Esophagus squamous epithelium (tissue), 5 donors: ENCODE measurements around the gene SLC6A7. TPM values are rescaled to one million over a fixed set of nuclear protein-coding genes. Genes with fewer than 3 reads are reported as not detected.

Experiments used
- DNase-seq: peaks from one replicate; lab custom pipeline; 2025; lab: John Stamatoyannopoulos, UW
- H3K27ac ChIP-seq, 4 donors: fragments of 200-600 bp; sonication (generic); one replicate each; pipeline ENCODE4 v1.5.1; 2016 to 2019; ENCODE audit warnings: mild to moderate bottlenecking in 1 of 4
- H3K27me3 ChIP-seq, 4 donors: fragments of 200-600 bp; sonication (generic); 1 replicate in 3 of 4; 2 replicates in 1 of 4; pipeline versions ENCODE4 v1.5.1 to v1.6.0; 2017 to 2021; ENCODE audit warnings: antibody characterized with exemption in 1 of 4
- H3K36me3 ChIP-seq, 3 donors: fragments of 200-600 bp; sonication (generic); one replicate each; pipeline ENCODE4 v1.5.1; 2016 to 2019
- H3K4me1 ChIP-seq, 3 donors: fragments of 200-600 bp; sonication (generic); one replicate each; pipeline ENCODE4 v1.5.1; 2017 to 2019
- H3K4me3 ChIP-seq, 4 donors: fragments of 200-600 bp; sonication (generic); 1 replicate in 3 of 4; 2 replicates in 1 of 4; pipeline ENCODE4 v1.5.1; 2016 to 2019; ENCODE audit warnings: mild to moderate bottlenecking in 2 of 4, moderate library complexity in 1 of 4
- H3K9me3 ChIP-seq, 3 donors: fragments of 200-600 bp; sonication (generic); one replicate each; pipeline ENCODE4 v1.5.1; 2016 to 2019
- POLR2A ChIP-seq, 4 donors: fragments of 450-650 bp; IDR thresholded peaks; one replicate each; pipeline ENCODE4 v1.6.1; 2017; ENCODE audit warnings: antibody characterized with exemption in 4 of 4, mild to moderate bottlenecking in 4 of 4, moderate library complexity in 3 of 4
- WGBS, 2 donors: methylation state at CpG; one replicate each; pipeline ENCODE4 v1.1.5; 2018; 5-methylcytosine and 5-hydroxymethylcytosine counted together
- intact Hi-C: fragments of 100-400 bp; cut with DNase I; formaldehyde crosslinking; loops from one replicate; pipeline ENCODE4 v1.15.0; 2022
- total RNA-seq, 4 donors: library from RNA; depleted of rRNA; stranded (reverse); fragments of >200 nt; gene quantifications; one replicate each; pipeline ENCODE4 v1.1.0, GENCODE V29; 2016
- TF ChIP-seq, protein P1 (sequence below), 6 experiments: fragments of 450-650 bp in 4 of 6; fragments of 200-600 bp in 2 of 6; sonication (generic) in 2 of 6; IDR thresholded peaks; one replicate each; pipeline ENCODE4 v1.5.1; 2016 to 2019; ENCODE audit warnings: antibody characterized with exemption in 6 of 6, mild to moderate bottlenecking in 4 of 6, moderate library complexity in 4 of 6
- donor health status: DM: yes; HTN: yes; CAD: no.

Gene SLC6A7
- total RNA-seq, 4 donors from 2014 or later = not detected

DNA sequence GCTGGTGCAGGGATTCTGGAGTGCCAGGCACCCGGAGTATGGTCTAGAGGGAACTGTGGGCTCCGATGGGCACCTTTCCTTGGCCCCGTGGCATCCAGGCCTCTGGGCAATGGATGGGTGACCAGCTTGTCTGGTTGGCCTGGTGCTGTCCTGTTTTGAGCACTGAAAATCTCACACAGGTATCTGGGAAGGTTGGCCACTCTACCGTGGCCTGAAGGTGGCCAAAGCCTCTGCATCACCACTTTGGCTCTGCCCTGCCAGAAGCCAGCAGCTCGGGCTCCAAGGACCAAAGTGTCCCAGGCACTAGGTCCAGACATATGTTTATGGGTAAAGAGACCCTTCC lies 28.8 kb downstream of the SLC6A7 start:
- intact Hi-C loops = loop anchor here (5.0 kb wide), 1 partner anchor 56 kb away; no protein-coding TSS in a partner anchor

DNA sequence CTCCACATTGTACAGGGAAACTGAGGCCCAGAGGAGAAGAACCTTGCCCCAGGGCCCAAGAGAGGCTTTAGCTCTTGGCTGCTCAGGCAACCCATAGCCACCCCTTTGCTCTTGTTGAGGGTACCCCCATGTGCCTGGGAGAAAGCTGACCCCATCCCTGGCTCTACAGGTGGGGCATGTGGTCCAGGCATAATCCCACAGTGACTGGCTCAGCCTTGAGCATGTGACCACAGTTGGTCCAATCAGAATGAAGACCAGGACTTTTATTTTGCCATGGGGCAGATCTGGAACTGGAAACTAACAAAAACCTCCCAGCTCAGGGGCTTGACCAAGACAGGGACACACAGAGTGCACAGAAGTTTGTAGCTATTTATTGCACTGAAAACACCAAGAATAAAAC lies 29.3 kb downstream of the SLC6A7 start:
- Histone ChIP-seq H3K9me3 (no peaks in the 10 kb centered on the region), H3K36me3 (no peaks in the 10 kb centered on the region), H3K4me3 (no peak overlapping the region), H3K4me1 (peaks cover 0 to 10% (median 3%) of the 10 kb centered on the region in 3 donors), H3K27me3 (peaks cover 0 to 43% (median 0%) of the 10 kb centered on the region in 4 donors), H3K27ac (no peak overlapping the region)
- DNase-seq = no peak
- intact Hi-C loops = loop anchor here (5.0 kb wide), 1 partner anchor 57 kb away; no protein-coding TSS in a partner anchor
- TF ChIP-seq, protein P1, sequence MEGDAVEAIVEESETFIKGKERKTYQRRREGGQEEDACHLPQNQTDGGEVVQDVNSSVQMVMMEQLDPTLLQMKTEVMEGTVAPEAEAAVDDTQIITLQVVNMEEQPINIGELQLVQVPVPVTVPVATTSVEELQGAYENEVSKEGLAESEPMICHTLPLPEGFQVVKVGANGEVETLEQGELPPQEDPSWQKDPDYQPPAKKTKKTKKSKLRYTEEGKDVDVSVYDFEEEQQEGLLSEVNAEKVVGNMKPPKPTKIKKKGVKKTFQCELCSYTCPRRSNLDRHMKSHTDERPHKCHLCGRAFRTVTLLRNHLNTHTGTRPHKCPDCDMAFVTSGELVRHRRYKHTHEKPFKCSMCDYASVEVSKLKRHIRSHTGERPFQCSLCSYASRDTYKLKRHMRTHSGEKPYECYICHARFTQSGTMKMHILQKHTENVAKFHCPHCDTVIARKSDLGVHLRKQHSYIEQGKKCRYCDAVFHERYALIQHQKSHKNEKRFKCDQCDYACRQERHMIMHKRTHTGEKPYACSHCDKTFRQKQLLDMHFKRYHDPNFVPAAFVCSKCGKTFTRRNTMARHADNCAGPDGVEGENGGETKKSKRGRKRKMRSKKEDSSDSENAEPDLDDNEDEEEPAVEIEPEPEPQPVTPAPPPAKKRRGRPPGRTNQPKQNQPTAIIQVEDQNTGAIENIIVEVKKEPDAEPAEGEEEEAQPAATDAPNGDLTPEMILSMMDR (IDR thresholded peaks at IDR 0.05) = no peak
- no peak for TF ChIP-seq POLR2A (IDR thresholded peaks at IDR 0.05)

More for the DNA sequence above, 28.8 kb downstream of the SLC6A7 start:
- 0 to 70% methylated on average over 1 to 2 of the region's 5 CpGs for WGBS, 2 donors
- no peaks in the 10 kb centered on the region for H3K9me3 ChIP-seq
- no peaks in the 10 kb centered on the region for H3K36me3 ChIP-seq
- peaks cover 0 to 43% (median 0%) of the 10 kb centered on the region in 4 donors for H3K27me3 ChIP-seq
- no peak for DNase-seq
- no peak overlapping the region for H3K4me3 ChIP-seq
- H3K4me1 ChIP-seq = peaks cover 0 to 10% (median 3%) of the 10 kb centered on the region in 3 donors
- no peak for TF ChIP-seq POLR2A (IDR thresholded peaks at IDR 0.05)
- TF ChIP-seq, protein P1 (IDR thresholded peaks at IDR 0.05) = no peak
- no peak overlapping the region for H3K27ac ChIP-seq

DNA sequence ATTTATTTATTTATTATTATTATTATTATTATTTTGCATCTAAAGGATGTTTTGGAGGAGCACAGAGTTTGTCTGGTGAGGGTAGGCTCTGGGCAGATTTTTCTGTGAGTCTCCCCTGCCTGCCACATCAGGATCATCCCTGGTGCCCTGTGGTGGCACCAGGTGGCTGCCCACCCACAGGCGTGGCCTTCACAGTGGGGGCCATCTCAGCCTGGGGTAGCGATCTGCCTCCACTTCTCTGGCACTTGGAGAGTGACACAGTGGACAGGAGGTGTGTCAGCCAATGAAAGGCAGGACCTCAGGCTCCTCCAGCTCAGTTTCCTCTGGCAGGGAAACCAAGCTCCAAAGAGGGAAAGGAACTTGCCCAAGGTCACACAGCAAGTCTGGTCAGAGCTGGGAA lies 30.0 kb downstream of the SLC6A7 start:
- intact Hi-C loops = loop anchor here (5.0 kb wide), 1 partner anchor 58 kb away; no protein-coding TSS in a partner anchor
- no peak overlapping the region for H3K4me3 ChIP-seq
- 57% methylated on average over 1 of the region's 2 CpGs; no CpG with 5 or more reads in 1 of the 2 donors for WGBS, 2 donors
- H3K27me3 ChIP-seq = peaks cover 0 to 43% (median 0%) of the 10 kb centered on the region in 4 donors
- H3K9me3 ChIP-seq = no peaks in the 10 kb centered on the region
- H3K36me3 ChIP-seq = no peaks in the 10 kb centered on the region
- H3K27ac ChIP-seq = no peak overlapping the region
- DNase-seq = no peak
- TF ChIP-seq, protein P1 (IDR thresholded peaks at IDR 0.05) = no peak
- no peak for TF ChIP-seq POLR2A (IDR thresholded peaks at IDR 0.05)
- peaks cover 0 to 10% (median 3%) of the 10 kb centered on the region in 3 donors for H3K4me1 ChIP-seq

DNA sequence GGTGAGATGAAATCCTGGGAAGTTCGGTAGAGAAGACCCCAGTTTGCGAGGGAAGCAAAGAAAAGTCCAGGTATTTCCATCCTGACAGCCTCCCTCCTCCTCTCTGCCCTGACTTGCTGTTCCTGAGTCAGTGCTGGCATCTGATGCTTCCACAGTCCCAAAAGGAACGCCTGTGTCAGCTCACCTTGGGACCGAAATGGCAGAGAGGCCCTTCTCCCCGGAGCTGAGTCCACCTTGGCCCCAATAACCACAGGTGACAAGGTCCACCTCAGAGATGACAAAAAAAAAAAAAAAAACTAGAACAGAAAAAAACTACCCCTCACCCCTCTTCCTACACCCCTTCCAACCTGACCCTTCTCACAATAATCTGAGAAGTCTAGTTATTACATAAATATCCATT lies 31.6 kb downstream of the SLC6A7 start:
- Histone ChIP-seq H3K9me3 (no peaks in the 10 kb centered on the region), H3K27me3 (peaks cover 0 to 40% (median 0%) of the 10 kb centered on the region in 4 donors), H3K4me3 (no peak overlapping the region), H3K4me1 (peaks cover 0 to 10% (median 3%) of the 10 kb centered on the region in 3 donors), H3K36me3 (no peaks in the 10 kb centered on the region), H3K27ac (no peak overlapping the region)
- no peak for TF ChIP-seq POLR2A (IDR thresholded peaks at IDR 0.05)
- TF ChIP-seq, protein P1 (IDR thresholded peaks at IDR 0.05) = no peak
- DNase-seq = no peak
- whole genome bisulfite sequencing, 2 donors = 58 to 64% methylated on average over 5 of the region's 5 CpGs
- intact Hi-C loops = no loop called here

DNA sequence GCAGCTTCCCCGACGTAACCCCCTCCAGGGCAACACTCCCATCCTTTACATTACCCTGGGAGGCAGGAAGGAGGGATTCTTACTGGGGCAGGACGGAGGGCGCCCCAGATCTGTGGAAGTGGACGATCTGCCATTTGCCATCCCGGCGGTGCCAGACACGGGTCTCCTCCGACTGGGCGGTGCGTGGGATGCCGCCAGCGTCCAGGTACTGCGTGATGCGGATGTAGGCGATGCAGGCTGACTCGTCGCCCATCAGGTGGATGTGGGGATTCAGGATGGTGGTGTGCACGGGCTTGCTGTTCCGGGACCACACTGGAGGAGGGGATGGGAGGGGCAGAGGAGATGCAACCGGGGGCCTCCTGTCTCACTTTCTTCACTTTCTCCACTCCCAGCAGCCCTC lies 33.0 kb downstream of the SLC6A7 start:
- peaks cover 0 to 26% (median 0%) of the 10 kb centered on the region in 4 donors for H3K27me3 ChIP-seq
- intact Hi-C loops = no loop called here
- H3K4me1 ChIP-seq = peaks cover 0 to 6% (median 1%) of the 10 kb centered on the region in 3 donors
- WGBS, 2 donors = 57 to 78% methylated on average over 1 to 8 of the region's 21 CpGs
- TF ChIP-seq POLR2A (IDR thresholded peaks at IDR 0.05) = no peak
- TF ChIP-seq, protein P1 (IDR thresholded peaks at IDR 0.05) = no peak
- no peaks in the 10 kb centered on the region for H3K9me3 ChIP-seq
- no peak for DNase-seq
- no peak overlapping the region for H3K27ac ChIP-seq
- H3K36me3 ChIP-seq = no peaks in the 10 kb centered on the region
- no peak overlapping the region for H3K4me3 ChIP-seq
